T-cell (primary cell): ENCODE measurements around the gene MIA. TPM values are rescaled to one million over a fixed set of nuclear protein-coding genes. Genes with fewer than 3 reads are reported as not detected.
"Not testable (repeated sequence)": the region's sequence is repeated elsewhere in the genome, so short reads cannot be mapped to it uniquely, and the experiment has no call there.

ENCODE experiments used
- ATAC-seq, 4 experiments: fragments of 200-7000 bp in 3 of 4; fragments of 150-1000 bp in 1 of 4; cut with Tn5 transposase; replicated peaks in 1 of 4; 1 replicate in 3 of 4; 2 replicates in 1 of 4; pipeline ENCODE4 v1.10.0; 2021; ENCODE audit warnings: moderate library complexity in 3 of 4, mild to moderate bottlenecking in 2 of 4, moderate number of reproducible peaks in 1 of 4
- CTCF ChIA-PET, 2 donors: fragments of 300-600 bp; sonication (Branson Sonifier 250); formaldehyde crosslinking; loops; one replicate each; lab custom pipeline; 2022; ENCODE audit warnings: antibody characterized with exemption in 2 of 2; lab: Charles Lee
- POLR2A ChIA-PET, 2 donors: fragments of 300-600 bp; sonication (Branson Sonifier 250); formaldehyde crosslinking; loops; one replicate each; lab custom pipeline; 2022; ENCODE audit warnings: antibody characterized with exemption in 2 of 2; lab: Charles Lee
- DNase-seq, 35 experiments: peaks; one replicate each; pipeline versions ENCODE4 v3.0.0 to v3.0.0-alpha.2; 2013 to 2023
- H3K27ac ChIP-seq: one replicate; pipeline ENCODE4 v1.5.1; 2013; ENCODE audit warnings: low read length
- H3K27me3 ChIP-seq, 2 experiments: replicated peaks in 1 of 2; 1 replicate in 1 of 2; 2 replicates in 1 of 2; pipeline versions ENCODE4 v1.6.1 to v1.7.0; 2013; ENCODE audit warnings: low read length in 1 of 2, mixed read lengths in 1 of 2; ENCODE audit not compliant: control insufficient read depth in 2 of 2, insufficient read depth in 2 of 2; ENCODE audit errors: extremely low read depth in 1 of 2
- H3K36me3 ChIP-seq, 2 donors: 1 replicate in 1 of 2; 2 replicates in 1 of 2; pipeline versions ENCODE4 v1.6.1 to v1.7.0; 2013; ENCODE audit warnings: low read length in 1 of 2; ENCODE audit not compliant: control insufficient read depth in 2 of 2, insufficient read depth in 1 of 2; ENCODE audit errors: extremely low read depth in 1 of 2
- H3K4me1 ChIP-seq, 2 experiments: 1 replicate in 1 of 2; 2 replicates in 1 of 2; pipeline versions ENCODE4 v1.6.1 to v1.7.0; 2013; ENCODE audit warnings: low read length in 2 of 2, mixed read lengths in 1 of 2; ENCODE audit not compliant: insufficient read depth in 2 of 2, control insufficient read depth in 1 of 2; ENCODE audit errors: extremely low read depth in 1 of 2
- H3K4me3 ChIP-seq, 2 donors: 1 replicate in 1 of 2; 2 replicates in 1 of 2; pipeline versions ENCODE4 v1.5.1 to v1.7.0; 2013; ENCODE audit warnings: mild to moderate bottlenecking in 2 of 2, low read length in 1 of 2, moderate library complexity in 1 of 2; ENCODE audit not compliant: control insufficient read depth in 1 of 2; ENCODE audit errors: extremely low read depth in 1 of 2
- H3K9me3 ChIP-seq: 2 replicates; pipeline ENCODE4 v1.7.0; 2013
- H3K27ac Mint-ChIP-seq, 2 donors: one replicate each; pipeline ENCODE4 v1.8.0; 2020 to 2021; ENCODE audit warnings: mild to moderate bottlenecking in 2 of 2, mixed read lengths in 2 of 2
- H3K27me3 Mint-ChIP-seq, 2 donors: one replicate each; pipeline ENCODE4 v1.8.0; 2021 to 2022; ENCODE audit warnings: mixed read lengths in 2 of 2
- H3K36me3 Mint-ChIP-seq: one replicate; pipeline ENCODE4 v1.8.0; 2021; ENCODE audit warnings: mixed read lengths
- H3K4me1 Mint-ChIP-seq, 3 donors: one replicate each; pipeline ENCODE4 v1.8.0; 2020 to 2022; ENCODE audit warnings: mixed read lengths in 3 of 3, mild to moderate bottlenecking in 1 of 3
- H3K4me3 Mint-ChIP-seq, 3 donors: one replicate each; pipeline ENCODE4 v1.8.0; 2020 to 2022; ENCODE audit warnings: mild to moderate bottlenecking in 3 of 3, mixed read lengths in 3 of 3, moderate library complexity in 3 of 3
- H3K9me3 Mint-ChIP-seq, 3 donors: one replicate each; pipeline ENCODE4 v1.8.0; 2020 to 2022; ENCODE audit warnings: mixed read lengths in 3 of 3
- WGBS: methylation state at CpG from one replicate; pipeline ENCODE4 v1.1.5; 2013; ENCODE audit warnings: missing lambda C conversion rate; ENCODE audit not compliant: insufficient coverage; 5-methylcytosine and 5-hydroxymethylcytosine counted together
- total RNA-seq, 35 experiments: library from RNA in 6 of 35; stranded (reverse) in 6 of 35; fragments of 120-200 nt in 1 of 35; gene quantifications; one replicate each; pipeline versions ENCODE4 v1.2.1 to v1.2.4 and lab custom pipeline; 2013 to 2026

The MIA gene
- total RNA-seq, 5 donors from 2014 or later (not counting 1 experiment from before 2014, with no cell fraction given) = 1.5 to 5.2 (median 4.1) TPM; not detected in 1

DNA sequence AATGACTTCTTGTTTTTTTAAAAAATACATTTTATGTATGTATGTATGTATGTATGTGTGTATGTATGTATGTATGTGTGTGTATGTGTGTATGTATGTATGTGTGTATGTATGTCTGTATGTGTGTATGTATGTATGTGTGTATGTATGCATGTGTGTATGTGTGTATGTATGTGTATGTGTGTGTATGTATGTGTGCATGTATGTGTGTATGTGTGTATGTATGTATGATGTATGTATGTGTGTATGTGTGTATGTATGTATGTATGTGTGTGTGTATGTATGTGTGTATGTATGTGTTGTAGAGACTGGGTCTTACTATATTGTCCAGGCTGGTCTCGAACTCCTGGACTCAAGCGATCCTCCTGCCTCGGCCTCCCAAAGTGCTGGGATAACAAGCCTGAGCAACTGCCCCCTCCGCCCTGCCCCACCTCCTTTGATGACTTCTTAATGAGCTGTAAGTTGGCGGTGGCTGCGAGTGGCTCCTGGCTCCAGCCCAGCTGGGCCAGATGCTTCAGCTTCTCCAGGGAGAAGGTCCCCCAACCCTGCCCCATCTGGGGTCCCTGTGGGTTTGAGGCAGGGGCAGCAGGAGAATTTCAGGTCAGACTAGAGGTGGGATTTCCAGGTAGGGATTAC is 50.3 kb downstream of the MIA start:
- H3K27me3 Mint-ChIP-seq, H3K36me3 ChIP-seq, ATAC-seq, H3K4me3 Mint-ChIP-seq, H3K27ac ChIP-seq, H3K27me3 ChIP-seq, H3K9me3 Mint-ChIP-seq, H3K9me3 ChIP-seq, DNase-seq, POLR2A ChIA-PET, H3K4me3 ChIP-seq: not testable (repeated sequence)
- CTCF ChIA-PET = interaction anchor here in 1 of 2 donors (0.6 kb wide), 1 partner anchor 12 kb away, joined by 5 read pairs; no protein-coding TSS in a partner anchor
- peaks cover 25 to 43% (median 29%) of the 10 kb centered on the region in 3 donors for H3K4me1 Mint-ChIP-seq
- peaks cover 4 to 39% of the 10 kb centered on the region in 2 experiments for H3K4me1 ChIP-seq
- H3K27ac Mint-ChIP-seq = peak overlapping the region; percentile 52
- peaks cover 22% of the 10 kb centered on the region for H3K36me3 Mint-ChIP-seq
- no CpG with 5 or more reads among the region's 6 CpGs for WGBS

DNA sequence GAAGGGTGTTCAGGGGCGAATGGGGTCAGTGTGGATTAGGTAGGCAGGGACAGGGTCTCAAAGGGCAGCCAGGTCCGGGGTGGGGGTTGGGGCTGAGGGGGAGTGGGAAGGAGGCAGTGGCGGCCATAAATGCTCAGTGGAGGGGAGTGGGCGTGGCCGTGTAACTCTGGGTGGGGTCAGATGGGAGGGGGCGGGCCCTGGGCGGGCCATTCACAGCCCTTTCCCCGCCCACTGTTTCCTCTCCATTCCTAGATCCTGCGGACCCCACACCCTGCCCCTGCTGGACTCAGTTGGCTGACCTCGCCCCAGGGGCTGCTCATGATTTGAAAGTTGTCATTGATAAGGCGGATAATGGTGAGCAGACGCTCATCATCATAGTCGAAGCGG is 51.0 kb downstream of the MIA start:
- not testable (repeated sequence) for H3K36me3 ChIP-seq, H3K9me3 ChIP-seq, H3K27me3 Mint-ChIP-seq, DNase-seq, H3K4me3 ChIP-seq, H3K27me3 ChIP-seq, H3K9me3 Mint-ChIP-seq
- Mint-ChIP-seq H3K36me3 (peaks cover 24% of the 10 kb centered on the region), H3K27ac (peak overlapping the region; percentile 88 to 90), H3K4me1 (peaks cover 25 to 45% (median 29%) of the 10 kb centered on the region in 3 donors), H3K4me3 (peak overlapping the region in 2 of 3 donors; percentile 14 to 56)
- ChIA-PET CTCF (interaction anchor here in 1 of 2 donors (0.6 kb wide), 1 partner anchor 12 kb away, joined by 5 read pairs; no protein-coding TSS in a partner anchor), POLR2A (interaction anchor here in 1 of 2 donors (0.6 kb wide), 1 partner anchor 80 kb away, joined by 4 read pairs; no protein-coding TSS in a partner anchor)
- WGBS = 89% methylated on average over 3 of the region's 14 CpGs
- Histone ChIP-seq H3K4me1 (peaks cover 4 to 39% of the 10 kb centered on the region in 2 experiments), H3K27ac (peak overlapping the region; percentile 73)
- ATAC-seq = peak in 1 of 4 experiments; percentile 1

DNA sequence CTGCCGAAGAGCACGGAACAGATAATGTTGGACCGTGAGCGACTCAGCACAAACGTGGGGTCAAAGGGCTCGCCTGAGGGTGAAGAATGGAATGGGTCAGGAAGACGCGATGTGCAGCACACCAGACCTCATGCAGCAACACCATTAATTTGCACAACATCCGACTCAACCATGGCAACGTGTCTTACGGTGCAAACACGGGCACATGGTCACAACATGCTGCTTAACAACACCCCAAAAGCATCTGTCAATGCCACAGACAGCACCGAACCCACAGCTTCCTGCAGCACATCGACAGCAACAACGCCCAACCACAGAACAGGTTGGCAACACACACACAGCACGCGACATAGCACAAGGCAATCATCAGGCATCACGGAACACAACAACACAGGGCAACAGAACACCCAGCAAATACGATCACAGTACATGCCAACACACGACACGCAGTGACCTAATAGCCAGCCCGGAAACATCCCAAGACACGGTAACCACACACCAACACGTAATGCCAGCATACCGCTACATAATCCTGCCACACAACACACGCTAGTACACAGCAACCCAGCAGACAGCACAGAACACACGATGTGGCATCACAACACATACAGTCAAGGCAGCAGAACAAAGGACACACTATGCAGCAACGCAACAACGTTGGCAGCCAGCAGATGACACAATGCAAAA is 51.5 kb downstream of the MIA start:
- peak overlapping the region; percentile 88 to 90 for H3K27ac Mint-ChIP-seq
- H3K4me1 ChIP-seq = peaks cover 4 to 39% of the 10 kb centered on the region in 2 experiments
- DNase-seq (peak; percentile 44 to 93 (median 80)), ATAC-seq (peak; percentile 91 to 97 (median 94))
- CTCF ChIA-PET, H3K9me3 Mint-ChIP-seq, H3K27me3 Mint-ChIP-seq, H3K4me3 ChIP-seq, H3K36me3 ChIP-seq, H3K27me3 ChIP-seq, H3K9me3 ChIP-seq: not testable (repeated sequence)
- WGBS = 48% methylated on average over 26 of the region's 29 CpGs
- peak overlapping the region; percentile 73 for H3K27ac ChIP-seq
- H3K36me3 Mint-ChIP-seq = peaks cover 24% of the 10 kb centered on the region
- peak overlapping the region; percentile 7 to 56 (median 14) for H3K4me3 Mint-ChIP-seq
- H3K4me1 Mint-ChIP-seq = peaks cover 25 to 46% (median 29%) of the 10 kb centered on the region in 3 donors
- POLR2A ChIA-PET = interaction anchor here in 1 of 2 donors (0.6 kb wide), 1 partner anchor 79 kb away, joined by 4 read pairs; no protein-coding TSS in a partner anchor

Other genes with a start within 250 kb of the MIA start
- gene SHKBP1, start 198.6 kb upstream of the MIA start, total RNA-seq = 100 to 1,000 TPM; 117 to 153 (median 142) TPM
- 100 to 1,000 TPM in 4 of 5 donors, 10 to 100 TPM in 1; 90.9 to 215 (median 160) TPM for gene LTBP4, start 174.2 kb upstream of the MIA start, total RNA-seq
- gene NUMBL, start 84.9 kb upstream of the MIA start, total RNA-seq = 10 to 100 TPM in 3 of 5 donors, 1 to 10 TPM in 2; 7.1 to 19.0 (median 13.1) TPM
- 10 to 100 TPM; 30.8 to 60.1 (median 53.9) TPM for gene COQ8B, start 58.6 kb upstream of the MIA start, total RNA-seq
- gene ITPKC, start 58.4 kb upstream of the MIA start, total RNA-seq = 10 to 100 TPM in 1 of 5 donors, 1 to 10 TPM in 4; 5.9 to 11.8 (median 9.3) TPM
- 1 to 10 TPM; 4.7 to 8.3 (median 6.8) TPM for gene ACTMAP, start 25.0 kb upstream of the MIA start, total RNA-seq
- gene SNRPA, start 24.3 kb upstream of the MIA start, total RNA-seq = 100 to 1,000 TPM in 1 of 5 donors, 10 to 100 TPM in 4; 65.2 to 101 (median 79.1) TPM
- gene RAB4B, start 2.7 kb downstream of the MIA start, total RNA-seq = 10 to 100 TPM; 42.4 to 77.9 (median 63.2) TPM
- gene EGLN2, start 23.7 kb downstream of the MIA start, total RNA-seq = 100 to 1,000 TPM; 150 to 234 (median 224) TPM
- 1 to 10 TPM in 1 of 5 donors, under 1 TPM in 2, not detected in 2; 0.59 to 1.1 (median 0.66) TPM for gene CYP2A6, start 74.9 kb downstream of the MIA start, total RNA-seq
- gene CYP2A7, start 106.7 kb downstream of the MIA start, total RNA-seq = not detected
- gene CYP2B6, start 215.8 kb downstream of the MIA start, total RNA-seq = under 1 TPM in 3 of 5 donors, not detected in 2; 0.20 to 0.61 (median 0.38) TPM